ENCODE results near the gene ELOVL6. TPM values are rescaled to one million over a fixed set of nuclear protein-coding genes. Genes with fewer than 3 reads are reported as not detected.
A peak's percentile ranks its signal among the peaks of the same experiment; 100 is the strongest.
"Not testable (repeated sequence)": the region's sequence is repeated elsewhere in the genome, so short reads cannot be mapped to it uniquely, and the experiment has no call there.

ELOVL6 gene
- total RNA-seq, 1 donor from 2014 or later = 3.6 TPM

DNA sequence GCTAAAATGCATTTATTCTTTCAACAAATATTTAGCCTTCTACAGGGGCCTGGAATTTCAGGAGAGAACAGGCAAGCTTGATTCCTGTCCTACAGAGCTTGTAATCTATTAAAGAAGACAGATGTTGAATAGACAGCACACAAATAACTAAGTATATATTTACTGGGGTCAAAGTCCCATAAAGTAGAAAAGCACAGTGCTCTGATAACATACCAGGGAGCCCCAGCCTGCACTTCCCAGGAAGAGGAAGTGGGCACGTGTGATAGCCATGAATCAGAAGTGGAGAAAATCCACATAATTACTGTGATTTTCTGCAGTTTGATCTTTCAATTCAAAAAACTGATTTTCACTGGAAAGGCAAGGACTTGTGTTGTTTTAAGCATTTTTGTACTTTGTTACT lies 156.7 kb downstream of the ELOVL6 start:
- DNase-seq = no peak
- intact Hi-C loops (cut with DNase I) = loop anchor here (10.0 kb wide), 1 partner anchor 173 kb away; no protein-coding TSS in a partner anchor
- ATAC-seq = no peak

GRCh38 chr4:110039164-110039563 lies 159.3 kb downstream of the ELOVL6 start:
- ATAC-seq; H3K36me3 ChIP-seq; H3K4me3 ChIP-seq; H3K27ac ChIP-seq; H3K4me1 ChIP-seq; intact Hi-C loops (cut with DNase I); H3K9me3 ChIP-seq; DNase-seq: not testable (repeated sequence)
- peaks cover 22% of the 10 kb centered on the region for H3K27me3 ChIP-seq (ENCODE audit: low read depth)

More for the DNA sequence above, 156.7 kb downstream of the ELOVL6 start:
- H3K27me3 ChIP-seq (ENCODE audit: low read depth) = peaks cover 20% of the 10 kb centered on the region
- no peak for TF ChIP-seq CTCF (IDR thresholded peaks at IDR 0.05)
- H3K4me1 ChIP-seq = no peaks in the 10 kb centered on the region
- H3K4me3 ChIP-seq = no peak overlapping the region
- H3K27ac ChIP-seq = no peak overlapping the region
- no peaks in the 10 kb centered on the region for H3K9me3 ChIP-seq
- H3K36me3 ChIP-seq = no peaks in the 10 kb centered on the region

- DNase-seq (no peak), ATAC-seq (peak; percentile 74 to 75)
- H3K27ac ChIP-seq = no peak overlapping the region
- intact Hi-C loops (cut with DNase I) = no loop called here
- peaks cover 9% of the 10 kb centered on the region for H3K27me3 ChIP-seq (ENCODE audit: low read depth)
- no peak for TF ChIP-seq CTCF (IDR thresholded peaks at IDR 0.05)
- no peaks in the 10 kb centered on the region for H3K4me1 ChIP-seq
- no peaks in the 10 kb centered on the region for H3K9me3 ChIP-seq
- no peak overlapping the region for H3K4me3 ChIP-seq
- H3K36me3 ChIP-seq = no peaks in the 10 kb centered on the region
Observed at GRCh38 chr4:110034026-110034393, 164.4 kb downstream of the ELOVL6 start.

DNA sequence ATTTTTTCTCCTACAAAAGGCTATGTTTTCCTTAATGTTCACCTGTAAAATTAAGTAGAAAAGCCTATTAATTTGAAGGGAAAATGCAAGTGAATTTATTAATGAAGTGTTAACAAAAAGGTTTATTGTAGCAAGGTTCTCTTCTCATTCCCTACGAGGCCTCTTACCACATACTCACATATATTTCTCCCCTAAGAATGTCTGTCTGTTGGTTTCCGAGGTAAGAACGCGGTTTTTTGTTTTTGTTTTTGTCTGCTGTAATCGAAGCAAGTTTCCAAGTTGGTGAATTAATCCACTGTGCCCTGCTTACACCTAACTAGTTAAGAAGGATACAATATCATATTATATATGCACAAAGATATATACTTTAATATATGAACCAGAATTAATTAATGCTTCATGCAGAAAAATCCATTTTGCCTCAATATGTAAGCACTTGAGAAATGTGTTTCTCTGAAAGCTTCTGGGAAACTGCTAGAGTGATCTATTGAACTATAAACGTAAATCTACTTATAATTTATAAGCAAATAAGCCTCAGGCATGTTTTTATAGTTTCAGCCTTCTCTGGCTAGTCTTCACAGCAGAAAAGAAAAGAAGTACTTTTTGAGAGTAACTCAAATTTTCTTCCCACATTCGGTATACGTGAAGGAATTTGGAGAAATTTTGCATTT lies 164.9 kb downstream of the ELOVL6 start:
- H3K27ac ChIP-seq = no peak overlapping the region
- no peak for TF ChIP-seq CTCF (IDR thresholded peaks at IDR 0.05)
- no peaks in the 10 kb centered on the region for H3K36me3 ChIP-seq
- no peaks in the 10 kb centered on the region for H3K9me3 ChIP-seq
- ATAC-seq = no peak
- H3K4me3 ChIP-seq = no peak overlapping the region
- no peaks in the 10 kb centered on the region for H3K4me1 ChIP-seq
- DNase-seq = no peak
- H3K27me3 ChIP-seq (ENCODE audit: low read depth) = peaks cover 9% of the 10 kb centered on the region
- intact Hi-C loops (cut with DNase I) = no loop called here

DNA sequence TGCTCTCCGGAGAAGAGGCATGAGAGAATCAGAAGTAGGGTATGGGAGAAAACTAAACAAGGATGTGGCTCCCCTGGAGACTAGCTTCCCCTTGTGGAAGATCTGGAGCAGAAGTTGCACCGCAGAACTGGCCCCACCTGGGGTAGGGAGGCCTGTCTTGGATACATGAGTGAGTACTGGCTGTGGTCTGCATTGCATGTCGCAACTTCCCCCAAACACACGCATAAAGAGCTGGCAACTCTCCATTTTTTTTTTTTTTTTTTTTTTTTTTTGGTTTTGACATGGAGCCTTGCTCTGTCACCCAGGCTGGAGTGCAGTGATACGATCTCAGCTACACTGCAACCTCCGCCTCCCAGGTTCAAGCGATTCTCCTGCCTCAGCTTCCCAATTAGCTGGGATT lies 165.8 kb downstream of the ELOVL6 start:
- H3K4me1 ChIP-seq = no peaks in the 10 kb centered on the region
- no peak overlapping the region for H3K27ac ChIP-seq
- no peaks in the 10 kb centered on the region for H3K36me3 ChIP-seq
- H3K27me3 ChIP-seq (ENCODE audit: low read depth) = peaks cover 9% of the 10 kb centered on the region
- no peaks in the 10 kb centered on the region for H3K9me3 ChIP-seq
- DNase-seq = no peak
- no peak overlapping the region for H3K4me3 ChIP-seq
- peak; percentile 68 for ATAC-seq
- TF ChIP-seq CTCF (IDR thresholded peaks at IDR 0.05) = no peak
- intact Hi-C loops (cut with DNase I) = no loop called here

DNA sequence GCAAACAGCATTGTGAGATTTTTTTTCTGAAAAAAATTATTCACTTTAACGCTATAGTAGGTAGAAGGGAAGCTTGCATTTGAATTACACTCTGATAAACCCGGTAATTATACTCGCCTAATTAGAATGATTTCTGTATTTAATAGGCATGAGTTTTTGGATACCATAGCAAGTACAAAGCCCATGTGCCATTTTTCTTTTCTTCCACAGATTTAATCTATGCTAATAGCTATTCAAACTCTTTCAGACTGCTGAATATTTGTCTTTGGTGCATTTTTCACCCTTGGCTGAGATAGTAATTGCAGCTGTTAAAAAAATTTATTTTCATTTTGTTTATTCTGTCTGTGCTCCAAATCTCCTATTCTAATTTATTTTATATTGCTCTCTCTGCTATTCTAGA lies 172.7 kb downstream of the ELOVL6 start:
- Histone ChIP-seq H3K4me3 (no peak overlapping the region), H3K27me3 (ENCODE audit: low read depth) (no peaks in the 10 kb centered on the region), H3K9me3 (no peaks in the 10 kb centered on the region), H3K4me1 (no peaks in the 10 kb centered on the region), H3K27ac (no peak overlapping the region), H3K36me3 (no peaks in the 10 kb centered on the region)
- no peak for DNase-seq
- TF ChIP-seq CTCF (IDR thresholded peaks at IDR 0.05) = no peak
- ATAC-seq = no peak
- intact Hi-C loops (cut with DNase I) = no loop called here
